Common myeloid progenitor, CD34-positive (primary cell): Measurements from ENCODE around the gene CYP2F1.
"Not testable (repeated sequence)": the region's sequence is repeated elsewhere in the genome, so short reads cannot be mapped to it uniquely, and the experiment has no call there.

Experiments
- CTCF ChIA-PET: fragments of 350-600 bp; sonication (Branson Sonifier 250); formaldehyde crosslinking; loops from one replicate; lab custom pipeline; 2021; ENCODE audit warnings: antibody characterized with exemption; lab: Charles Lee
- POLR2A ChIA-PET: fragments of 350-600 bp; sonication (Branson Sonifier 250); formaldehyde crosslinking; loops from one replicate; lab custom pipeline; 2021; ENCODE audit warnings: antibody characterized with exemption; lab: Charles Lee
- DNase-seq, 3 donors: peaks; one replicate each; pipeline versions ENCODE4 v3.0.0 to v3.0.0-alpha.2; 2013
- H3K27ac ChIP-seq, 2 experiments: 1 replicate in 1 of 2; 2 replicates in 1 of 2; pipeline ENCODE4 v1.7.0; 2013; ENCODE audit warnings: inconsistent platforms in 2 of 2, low read length in 2 of 2, mild to moderate bottlenecking in 2 of 2, low read depth in 1 of 2, moderate library complexity in 1 of 2; ENCODE audit not compliant: severe bottlenecking in 2 of 2, insufficient read depth in 1 of 2, poor library complexity in 1 of 2
- H3K27me3 ChIP-seq, 5 experiments: replicated peaks in 2 of 5; 1 replicate in 3 of 5; 2 replicates in 2 of 5; pipeline versions ENCODE4 v1.6.1 to v1.7.0; 2013; ENCODE audit warnings: low read length in 4 of 5, mild to moderate bottlenecking in 2 of 5, moderate library complexity in 2 of 5, inconsistent platforms in 1 of 5; ENCODE audit not compliant: insufficient read depth in 5 of 5, control insufficient read depth in 4 of 5
- H3K36me3 ChIP-seq, 4 experiments: 1 replicate in 2 of 4; 2 replicates in 2 of 4; pipeline versions ENCODE4 v1.6.1 to v1.7.0; 2013; ENCODE audit warnings: low read length in 3 of 4, control low read depth in 1 of 4, mild to moderate bottlenecking in 1 of 4; ENCODE audit not compliant: control insufficient read depth in 4 of 4, insufficient read depth in 4 of 4
- H3K4me1 ChIP-seq, 4 experiments: 1 replicate in 3 of 4; 2 replicates in 1 of 4; pipeline versions ENCODE4 v1.6.1 to v1.7.1; 2013; ENCODE audit warnings: low read length in 3 of 4, mild to moderate bottlenecking in 3 of 4, control low read depth in 1 of 4, inconsistent platforms in 1 of 4, moderate library complexity in 1 of 4; ENCODE audit not compliant: control insufficient read depth in 4 of 4, insufficient read depth in 4 of 4; ENCODE audit errors: control extremely low read depth in 1 of 4
- H3K4me3 ChIP-seq, 7 experiments: 1 replicate in 4 of 7; 2 replicates in 3 of 7; pipeline versions ENCODE4 v1.5.1 to v1.7.0; 2013; ENCODE audit warnings: mild to moderate bottlenecking in 7 of 7, low read length in 6 of 7, moderate library complexity in 6 of 7, inconsistent platforms in 2 of 7, low read depth in 2 of 7, control low read depth in 1 of 7; ENCODE audit not compliant: insufficient read depth in 4 of 7, control insufficient read depth in 1 of 7; ENCODE audit errors: extremely low read depth in 1 of 7
- H3K9me3 ChIP-seq, 5 experiments: 1 replicate in 4 of 5; 2 replicates in 1 of 5; pipeline versions ENCODE4 v1.6.1 to v1.7.1; 2013; ENCODE audit warnings: low read length in 4 of 5, mild to moderate bottlenecking in 2 of 5, inconsistent platforms in 1 of 5, low read depth in 1 of 5, moderate library complexity in 1 of 5; ENCODE audit not compliant: control insufficient read depth in 4 of 5, insufficient read depth in 2 of 5; ENCODE audit errors: control extremely low read depth in 1 of 5
- WGBS: methylation state at CpG from one replicate; pipeline ENCODE4 v1.1.5; 2013; ENCODE audit not compliant: insufficient coverage; 5-methylcytosine and 5-hydroxymethylcytosine counted together

Gene CYP2F1

GRCh38 chr19:41095703-41096102 is 18.5 kb upstream of the CYP2F1 start:
- POLR2A ChIA-PET, result no interaction called here
- no peak overlapping the region for H3K27ac ChIP-seq
- no peak for DNase-seq
- peaks cover 0 to 5% (median 1%) of the 10 kb centered on the region in 5 experiments for H3K9me3 ChIP-seq
- H3K27me3 ChIP-seq, result peaks cover 0 to 29% (median 8%) of the 10 kb centered on the region in 5 experiments
- H3K4me1 ChIP-seq, result no peaks in the 10 kb centered on the region
- CTCF ChIA-PET, result no interaction called here
- no peaks in the 10 kb centered on the region for H3K36me3 ChIP-seq
- WGBS, result 62% methylated on average over 7 of the region's 15 CpGs
- no peak overlapping the region for H3K4me3 ChIP-seq

GRCh38 chr19:41096353-41096752 is 17.9 kb upstream of the CYP2F1 start:
- H3K36me3 ChIP-seq, result no peaks in the 10 kb centered on the region
- no peak overlapping the region for H3K27ac ChIP-seq
- WGBS, result 91% methylated on average over 7 of the region's 7 CpGs
- H3K4me1 ChIP-seq, result no peaks in the 10 kb centered on the region
- peaks cover 0 to 5% (median 1%) of the 10 kb centered on the region in 5 experiments for H3K9me3 ChIP-seq
- POLR2A ChIA-PET, result no interaction called here
- CTCF ChIA-PET, result no interaction called here
- DNase-seq, result no peak
- H3K27me3 ChIP-seq, result peaks cover 0 to 23% (median 8%) of the 10 kb centered on the region in 5 experiments
- H3K4me3 ChIP-seq, result no peak overlapping the region

GRCh38 chr19:41097302-41097701 is 16.9 kb upstream of the CYP2F1 start:
- no peak overlapping the region for H3K4me3 ChIP-seq
- H3K9me3 ChIP-seq, result peaks cover 0 to 6% (median 1%) of the 10 kb centered on the region in 5 experiments
- H3K27ac ChIP-seq, result no peak overlapping the region
- WGBS, result 100% methylated on average over 1 of the region's 2 CpGs
- H3K4me1 ChIP-seq, result no peaks in the 10 kb centered on the region
- no peaks in the 10 kb centered on the region for H3K36me3 ChIP-seq
- ChIA-PET POLR2A (no interaction called here), CTCF (no interaction called here)
- H3K27me3 ChIP-seq, result peaks cover 0 to 16% (median 7%) of the 10 kb centered on the region in 5 experiments
- no peak for DNase-seq

DNA sequence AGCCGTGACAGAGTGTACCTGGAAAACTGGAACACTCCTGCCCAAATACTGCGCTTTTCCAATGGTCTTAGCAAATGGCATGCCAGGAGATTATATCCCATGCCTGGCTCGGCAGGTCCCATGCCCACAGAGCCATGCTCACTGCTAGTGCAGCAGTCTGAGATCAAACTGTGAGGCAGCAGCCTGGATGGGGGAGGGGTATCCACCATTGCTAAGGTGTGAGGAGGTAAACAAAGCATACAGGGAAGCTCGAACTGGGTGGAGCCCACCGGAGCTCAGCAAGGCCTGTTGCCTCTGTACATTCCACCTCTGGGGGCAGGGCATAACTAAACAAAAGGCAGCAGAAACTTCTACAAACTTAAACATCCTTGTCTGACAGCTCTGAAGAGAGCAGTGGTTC is 15.5 kb upstream of the CYP2F1 start:
- WGBS, result 87% methylated on average over 5 of the region's 5 CpGs
- H3K27ac ChIP-seq, result no peak overlapping the region
- H3K36me3 ChIP-seq, result no peaks in the 10 kb centered on the region
- ChIA-PET CTCF (no interaction called here), POLR2A (no interaction called here)
- no peaks in the 10 kb centered on the region for H3K4me1 ChIP-seq
- H3K9me3 ChIP-seq, result peaks cover 0 to 6% (median 1%) of the 10 kb centered on the region in 5 experiments
- H3K27me3 ChIP-seq, result peaks cover 0 to 8% (median 2%) of the 10 kb centered on the region in 5 experiments
- no peak overlapping the region for H3K4me3 ChIP-seq
- DNase-seq, result no peak

- H3K4me1 ChIP-seq, H3K27me3 ChIP-seq, CTCF ChIA-PET, H3K36me3 ChIP-seq, H3K4me3 ChIP-seq, H3K27ac ChIP-seq, POLR2A ChIA-PET, DNase-seq, H3K9me3 ChIP-seq: not testable (repeated sequence)
- no CpG with 5 or more reads among the region's 1 CpG for WGBS
Observed at GRCh38 chr19:41102210-41102609, 12.0 kb upstream of the CYP2F1 start.

GRCh38 chr19:41106177-41106576 is 8.1 kb upstream of the CYP2F1 start:
- WGBS, result no CpG with 5 or more reads among the region's 3 CpGs
- Histone ChIP-seq H3K4me1 (no peaks in the 10 kb centered on the region), H3K27me3 (no peaks in the 10 kb centered on the region), H3K4me3 (no peak overlapping the region), H3K36me3 (no peaks in the 10 kb centered on the region), H3K27ac (no peak overlapping the region), H3K9me3 (peaks cover 0 to 2% (median 0%) of the 10 kb centered on the region in 5 experiments)
- DNase-seq, result no peak
- CTCF ChIA-PET, result no interaction called here
- POLR2A ChIA-PET, result no interaction called here

GRCh38 chr19:41111296-41111695 is 2.9 kb upstream of the CYP2F1 start:
- no peak for DNase-seq
- H3K9me3 ChIP-seq, result no peaks in the 10 kb centered on the region
- no peak overlapping the region for H3K4me3 ChIP-seq
- POLR2A ChIA-PET, result no interaction called here
- CTCF ChIA-PET, result no interaction called here
- 84% methylated on average over 8 of the region's 9 CpGs for WGBS
- H3K27ac ChIP-seq, result no peak overlapping the region
- no peaks in the 10 kb centered on the region for H3K4me1 ChIP-seq
- peaks cover 0 to 3% (median 0%) of the 10 kb centered on the region in 5 experiments for H3K27me3 ChIP-seq
- H3K36me3 ChIP-seq, result no peaks in the 10 kb centered on the region
